Measurements from ENCODE around the gene ELOVL6. TPM values are rescaled to one million over a fixed set of nuclear protein-coding genes. Genes with fewer than 3 reads are reported as not detected.

The ELOVL6 gene
- total RNA-seq, 4 donors from 2014 or later, result 5.5 to 12.9 (median 9.7) TPM; not detected in 1

DNA sequence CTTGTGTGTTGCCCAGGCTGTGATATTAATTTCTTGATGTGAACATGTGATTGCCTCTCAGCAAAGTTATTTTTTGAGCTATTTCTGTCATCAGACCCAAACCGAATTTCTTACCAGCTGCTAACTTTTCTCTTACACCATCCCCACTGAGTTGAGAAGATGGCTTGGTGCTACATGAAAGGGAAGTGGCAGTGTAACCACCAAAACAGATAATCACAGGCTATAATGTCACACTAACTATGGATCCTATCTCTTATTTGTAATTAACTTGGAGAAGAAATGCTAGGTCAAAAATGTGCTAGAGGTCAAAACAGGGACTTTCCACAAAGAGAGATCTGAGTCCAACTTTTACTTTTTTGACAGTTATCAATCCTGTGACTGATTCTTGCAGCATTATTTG, 43.8 kb downstream of the ELOVL6 start:
- H3K27ac ChIP-seq, result no peak overlapping the region
- H3K36me3 ChIP-seq, result no peaks in the 10 kb centered on the region
- H3K27me3 ChIP-seq, result no peaks in the 10 kb centered on the region
- intact Hi-C loops (cut with DNase I; ENCODE audit: low total_unique reads), result no loop called here
- no peak overlapping the region for H3K4me3 ChIP-seq
- DNase-seq, result no peak
- H3K4me1 ChIP-seq, result no peaks in the 10 kb centered on the region
- no peaks in the 10 kb centered on the region for H3K9me3 ChIP-seq
- TF ChIP-seq POLR2A (IDR thresholded peaks at IDR 0.05), result no peak
- TF ChIP-seq, protein P1, sequence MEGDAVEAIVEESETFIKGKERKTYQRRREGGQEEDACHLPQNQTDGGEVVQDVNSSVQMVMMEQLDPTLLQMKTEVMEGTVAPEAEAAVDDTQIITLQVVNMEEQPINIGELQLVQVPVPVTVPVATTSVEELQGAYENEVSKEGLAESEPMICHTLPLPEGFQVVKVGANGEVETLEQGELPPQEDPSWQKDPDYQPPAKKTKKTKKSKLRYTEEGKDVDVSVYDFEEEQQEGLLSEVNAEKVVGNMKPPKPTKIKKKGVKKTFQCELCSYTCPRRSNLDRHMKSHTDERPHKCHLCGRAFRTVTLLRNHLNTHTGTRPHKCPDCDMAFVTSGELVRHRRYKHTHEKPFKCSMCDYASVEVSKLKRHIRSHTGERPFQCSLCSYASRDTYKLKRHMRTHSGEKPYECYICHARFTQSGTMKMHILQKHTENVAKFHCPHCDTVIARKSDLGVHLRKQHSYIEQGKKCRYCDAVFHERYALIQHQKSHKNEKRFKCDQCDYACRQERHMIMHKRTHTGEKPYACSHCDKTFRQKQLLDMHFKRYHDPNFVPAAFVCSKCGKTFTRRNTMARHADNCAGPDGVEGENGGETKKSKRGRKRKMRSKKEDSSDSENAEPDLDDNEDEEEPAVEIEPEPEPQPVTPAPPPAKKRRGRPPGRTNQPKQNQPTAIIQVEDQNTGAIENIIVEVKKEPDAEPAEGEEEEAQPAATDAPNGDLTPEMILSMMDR (IDR thresholded peaks at IDR 0.05), result no peak

DNA sequence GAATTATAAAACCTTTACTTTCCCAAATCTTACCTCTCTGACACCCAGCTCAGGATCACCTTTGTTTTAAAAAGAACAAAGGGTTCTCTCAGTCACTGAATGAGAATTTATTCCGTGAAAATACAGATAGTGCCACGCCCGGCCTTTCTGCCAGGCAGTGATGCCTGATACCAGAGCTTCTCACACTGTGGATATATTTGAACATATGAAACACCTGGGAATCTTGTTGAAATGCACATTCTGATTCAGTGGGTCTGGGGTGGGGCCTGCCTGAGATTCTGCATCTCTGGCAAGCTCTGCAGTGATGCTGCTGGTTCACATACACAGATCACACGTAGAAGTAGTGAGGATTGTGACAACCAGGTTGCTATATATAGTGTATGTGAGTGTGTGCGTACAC, 46.0 kb downstream of the ELOVL6 start:
- Histone ChIP-seq H3K4me3 (no peak overlapping the region), H3K9me3 (no peaks in the 10 kb centered on the region), H3K36me3 (no peaks in the 10 kb centered on the region), H3K4me1 (no peaks in the 10 kb centered on the region), H3K27me3 (no peaks in the 10 kb centered on the region), H3K27ac (no peak overlapping the region)
- no peak for DNase-seq
- intact Hi-C loops (cut with DNase I; ENCODE audit: low total_unique reads), result no loop called here
- TF ChIP-seq, protein P1 (IDR thresholded peaks at IDR 0.05), result no peak
- no peak for TF ChIP-seq POLR2A (IDR thresholded peaks at IDR 0.05)

DNA sequence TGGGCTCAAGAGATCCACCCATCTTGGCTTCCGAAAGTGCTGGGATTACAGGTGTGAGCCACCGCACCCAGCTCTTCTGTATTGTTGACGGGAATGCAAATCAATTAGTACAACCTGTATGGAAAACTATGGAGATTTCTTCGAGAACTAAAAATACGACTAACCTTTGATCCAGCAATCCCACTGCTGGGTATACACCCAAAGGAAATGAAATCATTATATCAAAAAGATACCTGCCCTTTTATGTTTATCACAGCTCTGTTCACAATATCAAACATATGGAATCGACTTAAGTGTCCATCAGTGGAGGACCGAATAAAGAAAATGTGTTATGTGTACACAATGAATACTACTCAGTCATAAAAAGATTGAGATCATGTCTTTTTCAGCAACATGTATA, 49.3 kb downstream of the ELOVL6 start:
- no peak for TF ChIP-seq POLR2A (IDR thresholded peaks at IDR 0.05)
- TF ChIP-seq, protein P1 (IDR thresholded peaks at IDR 0.05), result no peak
- H3K27me3 ChIP-seq, result no peaks in the 10 kb centered on the region
- intact Hi-C loops (cut with DNase I; ENCODE audit: low total_unique reads), result no loop called here
- no peaks in the 10 kb centered on the region for H3K4me1 ChIP-seq
- H3K9me3 ChIP-seq, result no peaks in the 10 kb centered on the region
- no peaks in the 10 kb centered on the region for H3K36me3 ChIP-seq
- no peak for DNase-seq
- H3K4me3 ChIP-seq, result no peak overlapping the region
- H3K27ac ChIP-seq, result no peak overlapping the region

DNA sequence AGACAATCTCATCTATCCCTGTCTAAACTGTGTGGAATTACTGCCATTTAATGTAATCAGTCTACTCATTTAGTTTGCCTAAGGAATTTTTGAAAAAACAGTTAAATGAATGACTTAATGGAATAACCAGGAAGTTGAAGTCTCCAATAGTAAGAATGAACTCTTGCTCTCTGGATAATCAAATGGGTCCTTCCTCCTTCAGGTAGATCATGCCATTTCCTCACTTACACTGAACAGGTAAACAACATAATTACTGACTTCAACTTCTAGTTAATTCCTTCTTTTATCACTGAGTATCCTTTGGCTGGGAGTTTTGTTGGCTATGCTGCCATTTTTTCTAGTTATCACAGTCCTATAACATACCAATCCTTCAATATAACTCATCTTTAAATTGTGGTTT, 56.0 kb downstream of the ELOVL6 start:
- no peaks in the 10 kb centered on the region for H3K27me3 ChIP-seq
- intact Hi-C loops (cut with DNase I; ENCODE audit: low total_unique reads), result no loop called here
- no peaks in the 10 kb centered on the region for H3K9me3 ChIP-seq
- no peak overlapping the region for H3K27ac ChIP-seq
- H3K4me3 ChIP-seq, result no peak overlapping the region
- TF ChIP-seq POLR2A (IDR thresholded peaks at IDR 0.05), result no peak
- TF ChIP-seq, protein P1 (IDR thresholded peaks at IDR 0.05), result no peak
- H3K4me1 ChIP-seq, result no peaks in the 10 kb centered on the region
- DNase-seq, result no peak
- no peaks in the 10 kb centered on the region for H3K36me3 ChIP-seq

DNA sequence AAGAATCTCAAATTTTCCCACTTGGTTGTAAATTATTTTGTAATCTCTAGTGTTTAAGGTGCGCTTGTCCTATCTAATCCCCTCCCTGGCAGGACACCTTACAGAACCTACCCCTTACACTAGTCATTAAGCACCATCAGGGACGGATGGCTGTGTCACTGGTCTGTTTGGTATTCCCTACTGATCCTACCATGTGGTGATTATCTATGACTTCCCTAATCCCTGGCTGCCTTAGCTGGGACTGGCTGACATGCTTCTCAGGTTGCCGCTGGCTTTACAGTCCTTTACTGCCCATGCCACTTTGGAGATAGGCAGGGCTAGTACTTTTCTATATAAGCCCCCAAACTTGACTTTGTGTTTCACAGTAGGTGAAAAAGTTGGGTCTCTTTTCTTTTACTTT, 58.6 kb downstream of the ELOVL6 start:
- TF ChIP-seq POLR2A (IDR thresholded peaks at IDR 0.05), result no peak
- TF ChIP-seq, protein P1 (IDR thresholded peaks at IDR 0.05), result no peak
- no peak for DNase-seq
- no peak overlapping the region for H3K27ac ChIP-seq
- no peaks in the 10 kb centered on the region for H3K36me3 ChIP-seq
- intact Hi-C loops (cut with DNase I; ENCODE audit: low total_unique reads), result no loop called here
- H3K9me3 ChIP-seq, result no peaks in the 10 kb centered on the region
- no peak overlapping the region for H3K4me3 ChIP-seq
- H3K4me1 ChIP-seq, result no peaks in the 10 kb centered on the region
- H3K27me3 ChIP-seq, result no peaks in the 10 kb centered on the region
